Effector memory CD8-positive, alpha-beta T cell (primary cell): Measurements from ENCODE around the gene MAPKAPK3.

Experiments
- ATAC-seq: fragments of 150-1000 bp; cut with Tn5 transposase; replicated peaks from 2 replicates; pipeline ENCODE4 v1.10.0; 2021; ENCODE audit warnings: mild to moderate bottlenecking, moderate library complexity
- DNase-seq, 3 experiments: peaks; one replicate each; pipeline ENCODE4 v3.0.0; 2021
- H3K27ac Mint-ChIP-seq, 2 donors: one replicate each; pipeline ENCODE4 v1.8.0; 2022; ENCODE audit warnings: mild to moderate bottlenecking in 2 of 2, mixed read lengths in 2 of 2, moderate library complexity in 2 of 2
- H3K27me3 Mint-ChIP-seq, 2 donors: one replicate each; pipeline ENCODE4 v1.8.0; 2022; ENCODE audit warnings: mixed read lengths in 2 of 2
- H3K36me3 Mint-ChIP-seq: one replicate; pipeline ENCODE4 v1.8.0; 2022; ENCODE audit warnings: mild to moderate bottlenecking, moderate library complexity, mixed read lengths; ENCODE audit not compliant: insufficient read depth
- H3K4me1 Mint-ChIP-seq, 2 donors: one replicate each; pipeline ENCODE4 v1.8.0; 2022; ENCODE audit warnings: low read depth in 2 of 2, mixed read lengths in 2 of 2
- H3K4me3 Mint-ChIP-seq, 2 donors: one replicate each; pipeline ENCODE4 v1.8.0; 2022; ENCODE audit warnings: mild to moderate bottlenecking in 2 of 2, mixed read lengths in 2 of 2, moderate library complexity in 2 of 2
- H3K9me3 Mint-ChIP-seq, 2 donors: one replicate each; pipeline ENCODE4 v1.8.0; 2022; ENCODE audit warnings: mixed read lengths in 2 of 2

The MAPKAPK3 gene

GRCh38 chr3:50632450-50632849 is 15.5 kb downstream of the MAPKAPK3 start:
- DNase-seq (no peak), ATAC-seq (peak; percentile 37)
- H3K27me3 Mint-ChIP-seq = no peaks in the 10 kb centered on the region
- H3K4me1 Mint-ChIP-seq = peaks cover 68 to 78% of the 10 kb centered on the region in 2 donors
- peaks cover 14% of the 10 kb centered on the region for H3K36me3 Mint-ChIP-seq
- H3K4me3 Mint-ChIP-seq = peak overlapping the region; percentile 23 to 60
- H3K9me3 Mint-ChIP-seq = no peaks in the 10 kb centered on the region
- peak overlapping the region; percentile 91 to 94 for H3K27ac Mint-ChIP-seq

- DNase-seq = no peak
- Mint-ChIP-seq H3K9me3 (no peaks in the 10 kb centered on the region), H3K4me1 (peaks cover 70 to 77% of the 10 kb centered on the region in 2 donors), H3K36me3 (peaks cover 14% of the 10 kb centered on the region), H3K27me3 (no peaks in the 10 kb centered on the region), H3K27ac (peak overlapping the region; percentile 84 to 94), H3K4me3 (no peak overlapping the region)
- ATAC-seq = no peak
These were observed 16.4 kb downstream of the MAPKAPK3 start for GRCh38 chr3:50633230-50633790.

GRCh38 chr3:50635066-50635465 is 18.1 kb downstream of the MAPKAPK3 start:
- Mint-ChIP-seq H3K9me3 (no peaks in the 10 kb centered on the region), H3K4me3 (peak overlapping the region in 1 of 2 donors; percentile 22), H3K27me3 (no peaks in the 10 kb centered on the region), H3K36me3 (peaks cover 9% of the 10 kb centered on the region), H3K4me1 (peaks cover 69 to 70% of the 10 kb centered on the region in 2 donors), H3K27ac (peak overlapping the region; percentile 60 to 84)
- DNase-seq (no peak), ATAC-seq (no peak)

GRCh38 chr3:50637011-50637410 is 20.1 kb downstream of the MAPKAPK3 start:
- no peaks in the 10 kb centered on the region for H3K27me3 Mint-ChIP-seq
- H3K36me3 Mint-ChIP-seq = peaks cover 13% of the 10 kb centered on the region
- H3K9me3 Mint-ChIP-seq = no peaks in the 10 kb centered on the region
- no peak overlapping the region for H3K4me3 Mint-ChIP-seq
- DNase-seq (no peak), ATAC-seq (no peak)
- H3K4me1 Mint-ChIP-seq = peaks cover 55 to 56% of the 10 kb centered on the region in 2 donors
- H3K27ac Mint-ChIP-seq = peak overlapping the region; percentile 81 to 91

- Mint-ChIP-seq H3K9me3 (no peaks in the 10 kb centered on the region), H3K27me3 (no peaks in the 10 kb centered on the region), H3K27ac (peak overlapping the region; percentile 81 to 91), H3K4me3 (no peak overlapping the region), H3K36me3 (peaks cover 15% of the 10 kb centered on the region), H3K4me1 (peaks cover 46 to 48% of the 10 kb centered on the region in 2 donors)
- ATAC-seq (no peak), DNase-seq (no peak)
These were observed 21.0 kb downstream of the MAPKAPK3 start for GRCh38 chr3:50637945-50638344.

DNA sequence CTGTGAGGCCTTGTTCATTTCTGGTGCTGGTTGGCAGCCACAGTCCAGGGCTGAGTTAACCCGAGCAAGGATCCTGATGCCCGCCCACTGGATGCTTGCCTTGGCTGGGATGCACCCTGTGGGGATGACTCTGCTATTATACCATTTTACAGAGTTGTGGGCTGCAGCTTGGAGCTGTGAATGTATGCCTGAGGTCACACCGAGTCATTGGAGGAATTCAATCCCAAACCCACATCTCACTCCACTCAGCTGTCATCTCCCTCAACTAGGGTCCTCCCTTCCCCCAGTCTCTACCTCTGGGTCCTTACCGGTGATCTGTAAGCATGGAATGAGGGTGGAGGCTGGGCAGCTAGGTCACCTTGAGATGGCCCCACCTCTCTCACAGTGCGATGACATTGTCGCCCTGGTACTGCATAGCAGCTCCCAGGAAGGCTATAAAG is 22.1 kb downstream of the MAPKAPK3 start:
- H3K36me3 Mint-ChIP-seq = peaks cover 23% of the 10 kb centered on the region
- peak overlapping the region; percentile 48 to 81 for H3K27ac Mint-ChIP-seq
- no peaks in the 10 kb centered on the region for H3K27me3 Mint-ChIP-seq
- no peak for ATAC-seq
- no peak for DNase-seq
- H3K9me3 Mint-ChIP-seq = no peaks in the 10 kb centered on the region
- H3K4me3 Mint-ChIP-seq = no peak overlapping the region
- H3K4me1 Mint-ChIP-seq = peaks cover 34 to 36% of the 10 kb centered on the region in 2 donors

GRCh38 chr3:50642382-50642781 is 25.4 kb downstream of the MAPKAPK3 start:
- no peaks in the 10 kb centered on the region for H3K27me3 Mint-ChIP-seq
- H3K9me3 Mint-ChIP-seq = no peaks in the 10 kb centered on the region
- DNase-seq (no peak), ATAC-seq (no peak)
- peak overlapping the region in 1 of 2 donors; percentile 73 for H3K27ac Mint-ChIP-seq
- no peak overlapping the region for H3K4me3 Mint-ChIP-seq
- H3K36me3 Mint-ChIP-seq = peaks cover 38% of the 10 kb centered on the region
- H3K4me1 Mint-ChIP-seq = peaks cover 14 to 22% of the 10 kb centered on the region in 2 donors

- H3K4me3 Mint-ChIP-seq = no peak overlapping the region
- H3K27me3 Mint-ChIP-seq = no peaks in the 10 kb centered on the region
- no peaks in the 10 kb centered on the region for H3K9me3 Mint-ChIP-seq
- ATAC-seq (no peak), DNase-seq (no peak)
- H3K36me3 Mint-ChIP-seq = peaks cover 44% of the 10 kb centered on the region
- peaks cover 5 to 7% of the 10 kb centered on the region in 2 donors for H3K4me1 Mint-ChIP-seq
- H3K27ac Mint-ChIP-seq = no peak overlapping the region
These were observed 27.6 kb downstream of the MAPKAPK3 start for GRCh38 chr3:50644561-50644960.

DNA sequence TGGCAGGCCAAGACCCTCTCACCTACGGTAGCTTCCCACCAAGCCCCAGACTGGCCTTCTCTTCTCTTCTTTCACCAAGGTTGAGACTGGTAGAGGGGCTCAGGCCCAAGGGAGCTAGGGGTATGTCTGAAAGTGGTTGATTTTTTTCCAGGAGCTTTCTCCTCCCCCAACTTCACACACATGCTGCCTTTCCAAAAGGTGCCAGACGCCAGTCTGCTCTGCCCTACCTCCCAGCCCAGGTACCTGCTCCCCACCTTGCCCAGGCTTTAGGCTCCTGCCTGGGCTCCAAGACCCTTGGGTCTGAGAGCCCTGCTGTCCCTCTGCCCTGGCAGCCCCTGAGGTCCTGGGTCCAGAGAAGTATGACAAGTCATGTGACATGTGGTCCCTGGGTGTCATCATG is 28.4 kb downstream of the MAPKAPK3 start:
- no peaks in the 10 kb centered on the region for H3K27me3 Mint-ChIP-seq
- no peaks in the 10 kb centered on the region for H3K9me3 Mint-ChIP-seq
- peak overlapping the region in 1 of 2 donors; percentile 80 for H3K27ac Mint-ChIP-seq
- no peak overlapping the region for H3K4me3 Mint-ChIP-seq
- H3K36me3 Mint-ChIP-seq = peaks cover 45% of the 10 kb centered on the region
- peaks cover 5 to 7% of the 10 kb centered on the region in 2 donors for H3K4me1 Mint-ChIP-seq
- ATAC-seq (no peak), DNase-seq (no peak)

DNA sequence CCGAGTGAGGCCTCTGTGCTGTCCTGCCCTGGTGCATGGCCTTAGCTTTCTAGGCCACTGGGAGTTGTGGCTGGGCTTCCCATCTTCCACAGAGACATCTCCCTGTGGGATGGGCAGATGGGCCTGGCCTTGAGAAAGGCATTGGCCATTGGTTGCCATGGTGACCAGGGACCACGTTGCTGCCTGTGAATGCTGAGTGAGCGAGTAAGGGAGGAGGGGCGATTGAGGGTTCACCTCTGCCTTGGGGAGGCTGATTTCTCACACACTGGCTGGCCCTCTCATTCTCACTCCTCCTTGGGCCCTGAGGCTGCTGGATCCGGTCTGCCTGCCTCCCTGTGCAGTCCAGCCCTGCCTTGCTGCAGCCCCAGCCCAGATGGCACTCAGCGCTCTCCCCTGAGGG is 31.4 kb downstream of the MAPKAPK3 start:
- no peak for DNase-seq
- H3K9me3 Mint-ChIP-seq = no peaks in the 10 kb centered on the region
- no peak overlapping the region for H3K4me3 Mint-ChIP-seq
- H3K27me3 Mint-ChIP-seq = no peaks in the 10 kb centered on the region
- H3K4me1 Mint-ChIP-seq = peaks cover 0 to 6% of the 10 kb centered on the region in 2 donors
- peaks cover 39% of the 10 kb centered on the region for H3K36me3 Mint-ChIP-seq
- peak overlapping the region in 1 of 2 donors; percentile 38 for H3K27ac Mint-ChIP-seq
- no peak for ATAC-seq

- H3K36me3 Mint-ChIP-seq = peaks cover 33% of the 10 kb centered on the region
These were observed 32.0 kb downstream of the MAPKAPK3 start for GRCh38 chr3:50648944-50649343.

GRCh38 chr3:50649451-50649931 is 32.5 kb downstream of the MAPKAPK3 start:
- Mint-ChIP-seq H3K27me3 (no peaks in the 10 kb centered on the region), H3K4me3 (no peak overlapping the region), H3K9me3 (no peaks in the 10 kb centered on the region), H3K27ac (peak overlapping the region in 1 of 2 donors; percentile 38), H3K4me1 (peaks cover 0 to 6% of the 10 kb centered on the region in 2 donors), H3K36me3 (peaks cover 30% of the 10 kb centered on the region)
- ATAC-seq (no peak), DNase-seq (no peak)

More at GRCh38 chr3:50648944-50649343, 32.0 kb downstream of the MAPKAPK3 start:
- Mint-ChIP-seq H3K27me3 (no peaks in the 10 kb centered on the region), H3K4me3 (no peak overlapping the region), H3K9me3 (no peaks in the 10 kb centered on the region), H3K27ac (peak overlapping the region in 1 of 2 donors; percentile 38), H3K4me1 (peaks cover 0 to 6% of the 10 kb centered on the region in 2 donors)
- ATAC-seq = no peak
- DNase-seq = no peak

DNA sequence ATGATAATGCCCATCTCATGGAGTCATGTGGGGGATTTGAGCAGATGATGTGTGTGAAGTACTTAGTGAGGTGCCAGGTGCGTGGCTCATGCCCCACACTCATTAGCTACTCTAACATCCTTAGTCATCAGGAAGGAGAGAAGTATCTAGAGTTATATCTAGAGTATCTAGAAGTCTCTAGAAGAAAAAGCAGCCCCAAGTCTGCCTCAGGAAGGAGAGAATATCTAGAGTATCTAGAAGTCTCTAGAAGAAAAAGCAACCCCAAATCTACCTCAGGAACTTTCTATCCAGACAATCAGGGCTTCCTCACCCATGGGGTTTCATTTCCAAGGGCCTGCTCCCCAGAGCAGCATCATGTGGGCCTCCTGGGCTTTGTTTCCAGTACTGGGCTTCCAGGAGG is 33.1 kb downstream of the MAPKAPK3 start:
- H3K27me3 Mint-ChIP-seq = no peaks in the 10 kb centered on the region
- no peak overlapping the region for H3K4me3 Mint-ChIP-seq
- peaks cover 27% of the 10 kb centered on the region for H3K36me3 Mint-ChIP-seq
- no peaks in the 10 kb centered on the region for H3K9me3 Mint-ChIP-seq
- no peak for ATAC-seq
- peaks cover 0 to 7% of the 10 kb centered on the region in 2 donors for H3K4me1 Mint-ChIP-seq
- DNase-seq = no peak
- peak overlapping the region; percentile 38 to 71 for H3K27ac Mint-ChIP-seq

- ATAC-seq (no peak), DNase-seq (no peak)
- Mint-ChIP-seq H3K9me3 (no peaks in the 10 kb centered on the region), H3K4me3 (no peak overlapping the region), H3K27me3 (no peaks in the 10 kb centered on the region), H3K36me3 (peaks cover 17% of the 10 kb centered on the region), H3K27ac (peak overlapping the region in 1 of 2 donors; percentile 71), H3K4me1 (peaks cover 3 to 7% of the 10 kb centered on the region in 2 donors)
These were observed 34.5 kb downstream of the MAPKAPK3 start for GRCh38 chr3:50651445-50651844.
